ENCODE data around the gene ROBO1. TPM values are rescaled to one million over a fixed set of nuclear protein-coding genes. Genes with fewer than 3 reads are reported as not detected.
"Not testable (repeated sequence)": the region's sequence is repeated elsewhere in the genome, so short reads cannot be mapped to it uniquely, and the experiment has no call there.

Gene ROBO1
- total and polyA plus RNA-seq, 4 donors: 68.8 to 181 (median 106) TPM

- WGBS (ENCODE audit: insufficient coverage): no CpG with 5 or more reads among the region's 2 CpGs
- DNase-seq (ENCODE audit: low read depth in 4 of 6, low spot score in 6 of 6): no peak
- Histone ChIP-seq H3K27ac (ENCODE audit: low read depth, low read length) (no peak overlapping the region), H3K27me3 (ENCODE audit: control insufficient read depth, insufficient read depth, low read length) (no peaks in the 10 kb centered on the region), H3K9me3 (ENCODE audit: control insufficient read depth, insufficient read depth, low read length) (no peaks in the 10 kb centered on the region), H3K4me1 (ENCODE audit: control insufficient read depth, insufficient read depth, low read length) (no peaks in the 10 kb centered on the region), H3K36me3 (ENCODE audit: control insufficient read depth, insufficient read depth, low read length) (peaks cover 2% of the 10 kb centered on the region), H3K4me3 (ENCODE audit: low read depth, low read length) (no peak overlapping the region)
Observed at GRCh38 chr3:78683284-78683683, 1084.5 kb downstream of the ROBO1 start.

GRCh38 chr3:78675119-78675805 lies 1092.5 kb downstream of the ROBO1 start:
- H3K36me3 ChIP-seq (ENCODE audit: control insufficient read depth, insufficient read depth, low read length); H3K4me1 ChIP-seq (ENCODE audit: control insufficient read depth, insufficient read depth, low read length); DNase-seq (ENCODE audit: low read depth in 4 of 6, low spot score in 6 of 6); H3K9me3 ChIP-seq (ENCODE audit: control insufficient read depth, insufficient read depth, low read length); H3K27ac ChIP-seq (ENCODE audit: low read depth, low read length); H3K4me3 ChIP-seq (ENCODE audit: low read depth, low read length); H3K27me3 ChIP-seq (ENCODE audit: control insufficient read depth, insufficient read depth, low read length): not testable (repeated sequence)
- 99% methylated on average over 14 of the region's 25 CpGs for WGBS (ENCODE audit: insufficient coverage)

DNA sequence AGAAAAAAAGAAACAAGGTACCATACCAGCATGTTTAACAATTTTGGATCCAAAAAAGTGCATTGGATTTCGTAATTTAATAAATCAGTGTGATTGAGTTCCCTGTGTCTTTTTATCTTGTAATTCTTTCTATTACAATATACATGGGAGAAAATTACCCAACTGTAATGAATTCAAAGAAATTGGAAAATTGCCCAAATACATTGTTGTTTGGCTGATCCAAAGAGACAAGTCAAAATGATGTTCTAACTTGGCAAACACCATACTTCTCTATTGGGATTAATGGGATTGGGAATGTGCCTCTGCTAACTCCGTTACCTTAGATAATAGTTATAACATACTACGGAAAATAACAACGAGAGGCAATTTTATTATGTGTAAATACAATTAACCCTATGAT lies 1097.1 kb downstream of the ROBO1 start:
- H3K4me3 ChIP-seq (ENCODE audit: low read depth, low read length): no peak overlapping the region
- DNase-seq (ENCODE audit: low read depth in 4 of 6, low spot score in 6 of 6): peak in 2 of 6 donors; percentile 39 to 68
- no peaks in the 10 kb centered on the region for H3K36me3 ChIP-seq (ENCODE audit: control insufficient read depth, insufficient read depth, low read length)
- no peaks in the 10 kb centered on the region for H3K4me1 ChIP-seq (ENCODE audit: control insufficient read depth, insufficient read depth, low read length)
- H3K27me3 ChIP-seq (ENCODE audit: control insufficient read depth, insufficient read depth, low read length): no peaks in the 10 kb centered on the region
- H3K27ac ChIP-seq (ENCODE audit: low read depth, low read length): no peak overlapping the region
- no CpG with 5 or more reads among the region's 4 CpGs for WGBS (ENCODE audit: insufficient coverage)
- no peaks in the 10 kb centered on the region for H3K9me3 ChIP-seq (ENCODE audit: control insufficient read depth, insufficient read depth, low read length)

DNA sequence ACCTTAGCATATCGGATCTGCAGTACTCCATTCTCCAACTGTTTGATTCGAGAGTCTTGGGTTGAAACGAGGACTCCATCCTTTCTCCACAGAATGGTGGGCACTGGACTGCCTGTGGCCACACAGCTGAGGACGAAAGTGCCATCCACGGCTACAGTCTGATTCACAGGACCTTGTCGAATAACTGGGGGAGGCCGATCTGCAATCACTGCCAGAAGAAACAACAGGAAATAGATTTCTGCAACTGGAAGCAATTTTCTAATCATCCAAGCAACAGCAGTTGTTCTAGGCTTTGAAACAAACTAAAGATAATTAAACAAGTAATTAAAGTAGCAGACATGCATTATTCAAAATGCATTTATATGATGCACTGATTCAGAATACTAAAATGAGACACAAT lies 1097.7 kb downstream of the ROBO1 start:
- no peaks in the 10 kb centered on the region for H3K36me3 ChIP-seq (ENCODE audit: control insufficient read depth, insufficient read depth, low read length)
- peak in 2 of 6 donors; percentile 42 to 69 for DNase-seq (ENCODE audit: low read depth in 4 of 6, low spot score in 6 of 6)
- H3K4me1 ChIP-seq (ENCODE audit: control insufficient read depth, insufficient read depth, low read length): no peaks in the 10 kb centered on the region
- no peak overlapping the region for H3K4me3 ChIP-seq (ENCODE audit: low read depth, low read length)
- H3K27ac ChIP-seq (ENCODE audit: low read depth, low read length): no peak overlapping the region
- 57% methylated on average over 7 of the region's 7 CpGs for WGBS (ENCODE audit: insufficient coverage)
- no peaks in the 10 kb centered on the region for H3K27me3 ChIP-seq (ENCODE audit: control insufficient read depth, insufficient read depth, low read length)
- H3K9me3 ChIP-seq (ENCODE audit: control insufficient read depth, insufficient read depth, low read length): no peaks in the 10 kb centered on the region

DNA sequence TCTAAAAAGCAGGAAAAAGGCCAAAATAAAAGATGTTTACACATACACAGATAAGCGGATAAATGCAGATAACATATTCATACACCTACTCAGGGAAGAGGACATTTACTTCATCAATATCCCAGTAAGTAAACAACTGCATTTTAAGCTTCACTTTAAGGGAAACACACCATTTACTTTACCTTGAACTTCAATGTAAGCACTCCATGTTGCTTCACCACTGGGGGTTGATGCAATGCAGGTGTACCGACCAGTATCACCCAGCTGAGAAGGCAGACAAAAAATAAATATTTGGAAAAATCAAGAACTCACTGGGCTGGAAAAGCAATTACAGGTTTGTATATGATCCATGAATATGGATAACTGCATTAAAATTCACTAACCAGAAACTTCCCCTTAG lies 1099.5 kb downstream of the ROBO1 start:
- Histone ChIP-seq H3K4me1 (ENCODE audit: control insufficient read depth, insufficient read depth, low read length) (no peaks in the 10 kb centered on the region), H3K9me3 (ENCODE audit: control insufficient read depth, insufficient read depth, low read length) (no peaks in the 10 kb centered on the region), H3K4me3 (ENCODE audit: low read depth, low read length) (no peak overlapping the region), H3K36me3 (ENCODE audit: control insufficient read depth, insufficient read depth, low read length) (no peaks in the 10 kb centered on the region), H3K27ac (ENCODE audit: low read depth, low read length) (no peak overlapping the region), H3K27me3 (ENCODE audit: control insufficient read depth, insufficient read depth, low read length) (no peaks in the 10 kb centered on the region)
- DNase-seq (ENCODE audit: low read depth in 4 of 6, low spot score in 6 of 6): no peak
- WGBS (ENCODE audit: insufficient coverage): 80% methylated on average over 1 of the region's 2 CpGs

- WGBS (ENCODE audit: insufficient coverage): 67% methylated on average over 1 of the region's 1 CpG
- no peak for DNase-seq (ENCODE audit: low read depth in 4 of 6, low spot score in 6 of 6)
- Histone ChIP-seq H3K36me3 (ENCODE audit: control insufficient read depth, insufficient read depth, low read length) (no peaks in the 10 kb centered on the region), H3K9me3 (ENCODE audit: control insufficient read depth, insufficient read depth, low read length) (no peaks in the 10 kb centered on the region), H3K4me3 (ENCODE audit: low read depth, low read length) (no peak overlapping the region), H3K27me3 (ENCODE audit: control insufficient read depth, insufficient read depth, low read length) (no peaks in the 10 kb centered on the region), H3K4me1 (ENCODE audit: control insufficient read depth, insufficient read depth, low read length) (no peaks in the 10 kb centered on the region), H3K27ac (ENCODE audit: low read depth, low read length) (no peak overlapping the region)
Observed at GRCh38 chr3:78666470-78666800, 1101.4 kb downstream of the ROBO1 start.

DNA sequence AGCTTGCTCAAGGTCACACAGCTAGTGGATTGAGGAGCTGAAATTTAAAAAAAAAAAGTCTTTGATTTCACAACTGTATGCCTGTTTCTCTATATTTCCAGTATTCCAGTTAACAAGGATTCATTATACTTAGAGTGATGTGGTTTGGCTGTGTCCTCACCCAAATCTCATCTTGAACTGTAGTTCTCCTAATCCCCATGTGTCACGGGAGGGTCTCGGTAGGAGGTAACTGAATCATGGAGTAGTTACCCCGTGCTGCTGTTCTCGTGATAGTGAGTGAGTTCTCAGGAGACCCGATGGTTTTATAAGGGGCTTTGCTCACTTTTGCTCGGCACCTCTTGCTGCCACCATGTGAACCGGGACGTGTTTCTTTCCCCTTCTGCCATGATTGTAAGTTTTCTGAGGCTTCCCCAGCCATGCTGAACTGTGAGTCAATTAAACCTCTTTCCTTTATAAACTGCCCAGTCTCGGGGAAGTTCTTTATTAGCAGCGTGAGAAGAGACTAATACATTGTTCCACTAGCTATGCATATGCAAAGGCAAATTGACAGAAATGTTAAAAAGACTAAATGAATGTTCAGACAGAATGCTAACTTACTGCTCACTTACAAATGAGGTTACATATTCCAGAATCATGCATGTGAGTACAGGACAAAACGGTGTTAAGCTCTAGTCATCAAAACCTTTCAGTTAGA lies 1101.9 kb downstream of the ROBO1 start:
- H3K36me3 ChIP-seq (ENCODE audit: control insufficient read depth, insufficient read depth, low read length): no peaks in the 10 kb centered on the region
- peak in 1 of 6 donors; percentile 36 for DNase-seq (ENCODE audit: low read depth in 4 of 6, low spot score in 6 of 6)
- H3K27me3 ChIP-seq (ENCODE audit: control insufficient read depth, insufficient read depth, low read length): no peaks in the 10 kb centered on the region
- no peaks in the 10 kb centered on the region for H3K9me3 ChIP-seq (ENCODE audit: control insufficient read depth, insufficient read depth, low read length)
- H3K4me3 ChIP-seq (ENCODE audit: low read depth, low read length): no peak overlapping the region
- 63% methylated on average over 4 of the region's 11 CpGs for WGBS (ENCODE audit: insufficient coverage)
- no peak overlapping the region for H3K27ac ChIP-seq (ENCODE audit: low read depth, low read length)
- no peaks in the 10 kb centered on the region for H3K4me1 ChIP-seq (ENCODE audit: control insufficient read depth, insufficient read depth, low read length)

GRCh38 chr3:78665101-78665500 lies 1102.7 kb downstream of the ROBO1 start:
- Histone ChIP-seq H3K27me3 (ENCODE audit: control insufficient read depth, insufficient read depth, low read length) (no peaks in the 10 kb centered on the region), H3K4me1 (ENCODE audit: control insufficient read depth, insufficient read depth, low read length) (no peaks in the 10 kb centered on the region), H3K36me3 (ENCODE audit: control insufficient read depth, insufficient read depth, low read length) (no peaks in the 10 kb centered on the region), H3K27ac (ENCODE audit: low read depth, low read length) (no peak overlapping the region), H3K4me3 (ENCODE audit: low read depth, low read length) (no peak overlapping the region), H3K9me3 (ENCODE audit: control insufficient read depth, insufficient read depth, low read length) (no peaks in the 10 kb centered on the region)
- DNase-seq (ENCODE audit: low read depth in 4 of 6, low spot score in 6 of 6): peak in 1 of 6 donors; percentile 75
- WGBS (ENCODE audit: insufficient coverage): no CpG with 5 or more reads among the region's 6 CpGs

DNA sequence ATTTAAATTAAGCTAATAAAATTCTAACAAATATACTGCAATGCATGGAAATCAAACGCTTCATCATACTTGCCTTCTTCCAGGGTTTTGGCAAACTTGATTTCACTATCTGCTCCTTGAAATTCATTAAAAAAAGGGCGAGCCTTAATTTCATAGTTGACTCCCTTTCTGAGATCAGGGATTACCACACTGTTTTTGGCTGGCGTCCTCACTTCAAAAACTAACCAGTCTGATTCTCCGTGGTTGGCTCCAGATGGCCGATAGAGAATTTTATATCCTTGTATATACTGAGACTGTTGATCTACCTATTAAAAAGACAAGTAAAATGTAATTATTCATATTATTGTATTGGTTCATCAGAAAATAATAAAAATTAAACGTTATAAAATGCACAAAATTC lies 1106.8 kb downstream of the ROBO1 start:
- Histone ChIP-seq H3K9me3 (ENCODE audit: control insufficient read depth, insufficient read depth, low read length) (no peaks in the 10 kb centered on the region), H3K27me3 (ENCODE audit: control insufficient read depth, insufficient read depth, low read length) (no peaks in the 10 kb centered on the region), H3K4me1 (ENCODE audit: control insufficient read depth, insufficient read depth, low read length) (no peaks in the 10 kb centered on the region), H3K4me3 (ENCODE audit: low read depth, low read length) (no peak overlapping the region), H3K27ac (ENCODE audit: low read depth, low read length) (no peak overlapping the region), H3K36me3 (ENCODE audit: control insufficient read depth, insufficient read depth, low read length) (peaks cover 4% of the 10 kb centered on the region)
- no peak for DNase-seq (ENCODE audit: low read depth in 4 of 6, low spot score in 6 of 6)
- 100% methylated on average over 2 of the region's 6 CpGs for WGBS (ENCODE audit: insufficient coverage)

DNA sequence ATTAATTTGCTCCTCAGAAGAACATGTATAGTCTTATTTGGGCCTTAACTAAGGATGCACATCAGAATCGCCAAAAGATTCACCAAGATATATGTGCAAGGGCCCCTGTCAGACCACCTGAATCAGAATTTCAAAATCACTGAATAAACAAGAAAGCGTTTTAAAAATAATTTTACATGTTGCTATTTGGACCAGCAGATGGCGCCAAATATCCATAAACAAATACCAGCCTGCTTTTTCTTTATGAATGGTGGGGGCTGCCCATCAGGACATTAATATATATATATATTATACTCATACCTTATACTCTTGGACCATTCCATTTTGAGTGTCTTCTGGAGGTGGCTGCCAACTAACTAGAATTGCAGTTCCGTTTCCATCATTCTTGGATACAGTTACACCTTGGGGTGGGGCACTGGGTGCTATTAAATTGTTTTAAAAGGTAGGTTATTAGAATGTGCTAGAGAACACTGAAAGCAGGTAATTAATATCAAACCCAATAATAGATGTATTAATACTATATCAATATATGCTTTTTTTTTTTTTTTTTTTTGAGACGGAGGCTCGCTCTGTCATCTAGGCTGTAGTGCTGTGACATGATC lies 1108.3 kb downstream of the ROBO1 start:
- Histone ChIP-seq H3K4me1 (ENCODE audit: control insufficient read depth, insufficient read depth, low read length) (no peaks in the 10 kb centered on the region), H3K4me3 (ENCODE audit: low read depth, low read length) (no peak overlapping the region), H3K9me3 (ENCODE audit: control insufficient read depth, insufficient read depth, low read length) (no peaks in the 10 kb centered on the region), H3K36me3 (ENCODE audit: control insufficient read depth, insufficient read depth, low read length) (peaks cover 4% of the 10 kb centered on the region), H3K27me3 (ENCODE audit: control insufficient read depth, insufficient read depth, low read length) (no peaks in the 10 kb centered on the region), H3K27ac (ENCODE audit: low read depth, low read length) (no peak overlapping the region)
- WGBS (ENCODE audit: insufficient coverage): no CpG with 5 or more reads among the region's 6 CpGs
- DNase-seq (ENCODE audit: low read depth in 4 of 6, low spot score in 6 of 6): peak in 4 of 6 donors; percentile 23 to 85 (median 55)

Data from spinal cord (tissue), 10 donors.